Neural progenitor cell (in vitro differentiated cells): Measurements from ENCODE around the gene NUP93.

Experiments
- EZH2phosphoT487 ChIP-seq: fragments of 200-600 bp; sonication (generic); IDR thresholded peaks from 2 replicates; pipeline ENCODE4 v1.6.1; 2017; ENCODE audit warnings: antibody characterized with exemption
- TF ChIP-seq, protein P1 (sequence below): fragments of 200-600 bp; sonication (generic); IDR thresholded peaks from 2 replicates; pipeline ENCODE4 v1.5.1; 2017; ENCODE audit warnings: antibody characterized with exemption, mild to moderate bottlenecking

DNA sequence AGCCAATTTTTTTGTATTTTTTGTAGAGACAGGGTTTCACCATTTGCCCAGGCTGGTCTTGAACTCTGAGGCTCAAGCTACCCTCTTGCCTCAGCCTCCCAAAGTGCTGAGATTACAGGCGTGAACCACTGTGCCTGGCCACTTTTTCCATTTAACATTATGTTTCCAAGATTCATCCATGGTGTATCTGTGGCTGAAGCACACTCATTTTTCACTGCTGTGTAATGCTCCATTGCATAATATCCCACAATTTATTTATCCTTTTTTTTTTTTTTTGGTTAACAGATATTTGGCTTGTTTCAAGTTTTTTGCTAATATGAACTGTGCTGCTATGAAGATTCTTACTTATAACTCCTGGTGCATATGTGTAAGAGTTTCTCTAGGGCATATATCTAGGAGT, 1.9 kb upstream of the NUP93 start:
- TF ChIP-seq, protein P1, sequence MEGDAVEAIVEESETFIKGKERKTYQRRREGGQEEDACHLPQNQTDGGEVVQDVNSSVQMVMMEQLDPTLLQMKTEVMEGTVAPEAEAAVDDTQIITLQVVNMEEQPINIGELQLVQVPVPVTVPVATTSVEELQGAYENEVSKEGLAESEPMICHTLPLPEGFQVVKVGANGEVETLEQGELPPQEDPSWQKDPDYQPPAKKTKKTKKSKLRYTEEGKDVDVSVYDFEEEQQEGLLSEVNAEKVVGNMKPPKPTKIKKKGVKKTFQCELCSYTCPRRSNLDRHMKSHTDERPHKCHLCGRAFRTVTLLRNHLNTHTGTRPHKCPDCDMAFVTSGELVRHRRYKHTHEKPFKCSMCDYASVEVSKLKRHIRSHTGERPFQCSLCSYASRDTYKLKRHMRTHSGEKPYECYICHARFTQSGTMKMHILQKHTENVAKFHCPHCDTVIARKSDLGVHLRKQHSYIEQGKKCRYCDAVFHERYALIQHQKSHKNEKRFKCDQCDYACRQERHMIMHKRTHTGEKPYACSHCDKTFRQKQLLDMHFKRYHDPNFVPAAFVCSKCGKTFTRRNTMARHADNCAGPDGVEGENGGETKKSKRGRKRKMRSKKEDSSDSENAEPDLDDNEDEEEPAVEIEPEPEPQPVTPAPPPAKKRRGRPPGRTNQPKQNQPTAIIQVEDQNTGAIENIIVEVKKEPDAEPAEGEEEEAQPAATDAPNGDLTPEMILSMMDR: no peak
- no peak for TF ChIP-seq EZH2phosphoT487
